CD14-positive monocyte (primary cell): ENCODE data around the gene AP2B1. TPM values are rescaled to one million over a fixed set of nuclear protein-coding genes. Genes with fewer than 3 reads are reported as not detected.

Experiments used
- DNase-seq, 3 donors: peaks; one replicate each; pipeline ENCODE4 v3.0.0-alpha.2; 2011 to 2022
- H2AFZ ChIP-seq: 2 replicates; pipeline ENCODE4 v1.6.0; 2012; ENCODE audit warnings: mild to moderate bottlenecking, low read depth, low read length, inconsistent platforms; ENCODE audit not compliant: insufficient read depth, poor library complexity, severe bottlenecking
- H3K27ac ChIP-seq, 2 donors: 1 replicate in 1 of 2; 2 replicates in 1 of 2; pipeline ENCODE4 v1.5.1; 2012 to 2013; ENCODE audit warnings: low read length in 2 of 2, control low read depth in 1 of 2, inconsistent platforms in 1 of 2, low read depth in 1 of 2, mild to moderate bottlenecking in 1 of 2
- H3K27me3 ChIP-seq, 2 donors: one replicate each; pipeline versions ENCODE4 v1.6.0 to v1.6.1; 2011 to 2013; ENCODE audit warnings: low read length in 2 of 2; ENCODE audit not compliant: control insufficient read depth in 2 of 2, insufficient read depth in 2 of 2
- H3K36me3 ChIP-seq, 2 donors: replicated peaks in 1 of 2; 1 replicate in 1 of 2; 2 replicates in 1 of 2; pipeline versions ENCODE4 v1.5.1 to v1.6.1; 2012 to 2013; ENCODE audit warnings: low read length in 2 of 2, control low read depth in 1 of 2, inconsistent platforms in 1 of 2, mild to moderate bottlenecking in 1 of 2; ENCODE audit not compliant: insufficient read depth in 2 of 2, control insufficient read depth in 1 of 2
- H3K4me1 ChIP-seq, 2 donors: 1 replicate in 1 of 2; 2 replicates in 1 of 2; pipeline versions ENCODE4 v1.5.1 to v1.6.1; 2012 to 2013; ENCODE audit warnings: low read length in 2 of 2, control low read depth in 1 of 2, inconsistent platforms in 1 of 2, mild to moderate bottlenecking in 1 of 2, moderate library complexity in 1 of 2; ENCODE audit not compliant: insufficient read depth in 2 of 2, control insufficient read depth in 1 of 2
- H3K4me2 ChIP-seq: replicated peaks from 2 replicates; pipeline ENCODE3; 2012; ENCODE audit warnings: low read length, moderate library complexity, mild to moderate bottlenecking; ENCODE audit not compliant: poor library complexity, severe bottlenecking; ENCODE audit errors: extremely low read depth
- H3K4me3 ChIP-seq, 3 experiments: fragments of 200-600 bp in 1 of 3; sonication (generic) in 1 of 3; replicated peaks in 1 of 3; 1 replicate in 2 of 3; 2 replicates in 1 of 3; pipeline ENCODE4 v1.5.1; 2011 to 2013; ENCODE audit warnings: low read length in 3 of 3, mild to moderate bottlenecking in 3 of 3, control low read depth in 2 of 3, low read depth in 2 of 3, inconsistent platforms in 1 of 3, moderate library complexity in 1 of 3
- H3K79me2 ChIP-seq: 2 replicates; pipeline ENCODE4 v1.6.0; 2012; ENCODE audit warnings: mild to moderate bottlenecking, control low read depth, inconsistent platforms, low read length, moderate library complexity; ENCODE audit not compliant: insufficient read depth
- H3K9ac ChIP-seq: 2 replicates; pipeline ENCODE4 v1.6.0; 2017; ENCODE audit warnings: low read length, mild to moderate bottlenecking; ENCODE audit not compliant: insufficient read depth, poor library complexity, severe bottlenecking
- H3K9me3 ChIP-seq, 2 donors: replicated peaks in 1 of 2; 1 replicate in 1 of 2; 2 replicates in 1 of 2; pipeline versions ENCODE4 v1.5.1 to v1.6.1; 2012 to 2013; ENCODE audit warnings: low read length in 2 of 2, control low read depth in 1 of 2; ENCODE audit not compliant: control insufficient read depth in 1 of 2, insufficient read depth in 1 of 2
- H4K20me1 ChIP-seq: 2 replicates; pipeline ENCODE4 v1.6.0; 2012; ENCODE audit warnings: mild to moderate bottlenecking, low read length, control low read depth, moderate library complexity; ENCODE audit not compliant: insufficient read depth
- H3K27ac Mint-ChIP-seq, 7 donors: one replicate each; pipeline ENCODE4 v1.8.0; 2020; ENCODE audit warnings: mild to moderate bottlenecking in 7 of 7, mixed read lengths in 7 of 7, moderate library complexity in 6 of 7, inconsistent platforms in 2 of 7
- H3K27me3 Mint-ChIP-seq, 3 donors: one replicate each; pipeline ENCODE4 v1.8.0; 2021 to 2022; ENCODE audit warnings: low read depth in 3 of 3, mild to moderate bottlenecking in 3 of 3, mixed read lengths in 3 of 3, moderate library complexity in 3 of 3, inconsistent platforms in 1 of 3
- H3K36me3 Mint-ChIP-seq, 2 donors: one replicate each; pipeline ENCODE4 v1.8.0; 2020; ENCODE audit warnings: mixed read lengths in 2 of 2, inconsistent platforms in 1 of 2, mild to moderate bottlenecking in 1 of 2
- H3K4me1 Mint-ChIP-seq: one replicate; pipeline ENCODE4 v1.8.0; 2020; ENCODE audit warnings: mild to moderate bottlenecking, mixed read lengths
- H3K4me3 Mint-ChIP-seq, 2 donors: one replicate each; pipeline ENCODE4 v1.8.0; 2020; ENCODE audit warnings: mild to moderate bottlenecking in 2 of 2, mixed read lengths in 2 of 2, moderate library complexity in 1 of 2
- H3K9me3 Mint-ChIP-seq, 7 donors: one replicate each; pipeline ENCODE4 v1.8.0; 2020 to 2022; ENCODE audit warnings: mixed read lengths in 7 of 7, mild to moderate bottlenecking in 6 of 7, moderate library complexity in 6 of 7, inconsistent platforms in 2 of 7
- WGBS: methylation state at CpG from one replicate; pipeline ENCODE4 v1.1.5; 2013; ENCODE audit warnings: missing lambda C conversion rate; ENCODE audit not compliant: insufficient coverage; 5-methylcytosine and 5-hydroxymethylcytosine counted together
- intact Hi-C, 2 donors: fragments of 100-400 bp; cut with micrococcal nuclease; formaldehyde crosslinking; loops; one replicate each; pipeline versions ENCODE4 v1.15.0 to v1.15.1; 2023
- polyA plus RNA-seq, 3 donors: library from polyadenylated mRNA; depleted of rRNA in 1 of 3; unstranded in 2 of 3; stranded (reverse) in 1 of 3; fragments of 300-500 nt in 2 of 3; fragments of >200 nt in 1 of 3; fragmentation: Illumina TruSeq in 2 of 3; gene quantifications; 1 replicate in 2 of 3; 2 replicates in 1 of 3; pipeline ENCODE4 v1.2.3, GENCODE V29; 2012 to 2021
- TF ChIP-seq, protein P1 (sequence below): fragments of 200-600 bp; IDR thresholded peaks from one replicate; pipeline ENCODE4 v1.8.0; 2022; ENCODE audit warnings: antibody characterized with exemption, mild to moderate bottlenecking

Gene AP2B1
- polyA plus RNA-seq, 3 donors: 28.7 to 44.2 (median 29.4) TPM

DNA sequence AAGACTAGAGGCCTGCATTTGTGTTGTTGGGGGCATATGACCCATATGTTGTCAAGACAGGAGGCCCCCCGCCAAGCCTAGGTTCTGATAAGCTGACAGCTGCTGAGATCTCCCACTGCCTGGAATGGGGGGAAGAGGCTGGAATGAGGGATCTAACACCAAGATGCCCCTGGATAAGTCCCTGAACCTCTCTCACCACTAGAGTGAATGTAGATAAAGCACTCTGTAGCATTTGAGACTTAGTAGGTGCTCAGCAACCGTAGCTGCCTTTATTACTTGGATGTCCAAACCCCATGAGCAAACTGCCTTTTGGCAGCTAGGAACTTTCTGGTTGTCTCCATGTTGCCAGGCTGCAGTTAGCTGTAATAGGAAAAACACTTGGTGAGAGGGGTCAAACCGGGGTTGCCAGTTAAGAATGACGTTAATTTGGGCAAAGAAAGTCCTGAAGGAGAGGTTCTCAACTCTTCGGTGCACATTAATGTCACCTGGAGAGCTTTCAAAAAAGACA, 139.9 kb downstream of the AP2B1 start:
- H3K4me2 ChIP-seq: no peak overlapping the region
- no peak overlapping the region for H3K27ac ChIP-seq
- no peaks in the 10 kb centered on the region for H3K9me3 ChIP-seq
- H3K36me3 ChIP-seq: peaks cover 51 to 64% of the 10 kb centered on the region in 2 donors
- no peak for DNase-seq
- peaks cover 3 to 11% of the 10 kb centered on the region in 2 donors for H3K27me3 ChIP-seq
- no peak overlapping the region for H3K9ac ChIP-seq
- TF ChIP-seq, protein P1, sequence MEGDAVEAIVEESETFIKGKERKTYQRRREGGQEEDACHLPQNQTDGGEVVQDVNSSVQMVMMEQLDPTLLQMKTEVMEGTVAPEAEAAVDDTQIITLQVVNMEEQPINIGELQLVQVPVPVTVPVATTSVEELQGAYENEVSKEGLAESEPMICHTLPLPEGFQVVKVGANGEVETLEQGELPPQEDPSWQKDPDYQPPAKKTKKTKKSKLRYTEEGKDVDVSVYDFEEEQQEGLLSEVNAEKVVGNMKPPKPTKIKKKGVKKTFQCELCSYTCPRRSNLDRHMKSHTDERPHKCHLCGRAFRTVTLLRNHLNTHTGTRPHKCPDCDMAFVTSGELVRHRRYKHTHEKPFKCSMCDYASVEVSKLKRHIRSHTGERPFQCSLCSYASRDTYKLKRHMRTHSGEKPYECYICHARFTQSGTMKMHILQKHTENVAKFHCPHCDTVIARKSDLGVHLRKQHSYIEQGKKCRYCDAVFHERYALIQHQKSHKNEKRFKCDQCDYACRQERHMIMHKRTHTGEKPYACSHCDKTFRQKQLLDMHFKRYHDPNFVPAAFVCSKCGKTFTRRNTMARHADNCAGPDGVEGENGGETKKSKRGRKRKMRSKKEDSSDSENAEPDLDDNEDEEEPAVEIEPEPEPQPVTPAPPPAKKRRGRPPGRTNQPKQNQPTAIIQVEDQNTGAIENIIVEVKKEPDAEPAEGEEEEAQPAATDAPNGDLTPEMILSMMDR: no peak
- H4K20me1 ChIP-seq: no peaks in the 10 kb centered on the region
- Mint-ChIP-seq H3K4me3 (no peak overlapping the region), H3K27ac (no peak overlapping the region), H3K36me3 (peaks cover 61 to 63% of the 10 kb centered on the region in 2 donors), H3K9me3 (peaks cover 0 to 3% (median 0%) of the 10 kb centered on the region in 7 donors), H3K27me3 (peaks cover 12 to 19% (median 15%) of the 10 kb centered on the region in 3 donors), H3K4me1 (peaks cover 11% of the 10 kb centered on the region)
- H3K79me2 ChIP-seq: no peaks in the 10 kb centered on the region
- intact Hi-C loops: no loop called here
- peaks cover 4 to 7% of the 10 kb centered on the region in 2 donors for H3K4me1 ChIP-seq
- no peak overlapping the region for H2AFZ ChIP-seq
- 97% methylated on average over 3 of the region's 5 CpGs for WGBS
- H3K4me3 ChIP-seq: no peak overlapping the region

DNA sequence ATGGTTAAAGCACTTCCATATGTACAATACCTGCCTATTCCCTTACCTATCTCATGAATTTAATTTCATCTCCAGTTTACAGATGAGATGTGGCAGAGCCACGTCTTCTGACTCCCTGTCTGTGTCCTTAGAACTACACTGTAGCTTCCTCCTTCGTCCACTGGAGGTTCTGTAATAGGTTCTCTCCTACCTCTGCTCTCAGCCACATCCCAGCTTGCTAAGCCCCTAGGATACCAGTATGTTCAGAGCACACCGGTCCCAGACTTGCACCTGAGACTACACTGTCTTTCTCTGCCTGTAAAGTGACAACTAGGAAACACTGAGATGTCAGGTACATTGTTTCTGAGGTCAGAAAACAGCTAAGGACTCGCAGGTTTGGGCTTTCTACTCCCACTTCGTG, 140.5 kb downstream of the AP2B1 start:
- Mint-ChIP-seq H3K27ac (peak overlapping the region in 1 of 7 donors; percentile 0), H3K4me1 (peaks cover 11% of the 10 kb centered on the region), H3K4me3 (no peak overlapping the region), H3K27me3 (peaks cover 18 to 25% (median 21%) of the 10 kb centered on the region in 3 donors), H3K36me3 (peaks cover 58 to 61% of the 10 kb centered on the region in 2 donors), H3K9me3 (peaks cover 0 to 3% (median 0%) of the 10 kb centered on the region in 7 donors)
- H3K36me3 ChIP-seq: peaks cover 46 to 61% of the 10 kb centered on the region in 2 donors
- H2AFZ ChIP-seq: no peak overlapping the region
- TF ChIP-seq, protein P1: no peak
- H3K9me3 ChIP-seq: no peaks in the 10 kb centered on the region
- H3K9ac ChIP-seq: no peak overlapping the region
- H3K27ac ChIP-seq: no peak overlapping the region
- no peak overlapping the region for H3K4me3 ChIP-seq
- peaks cover 4 to 7% of the 10 kb centered on the region in 2 donors for H3K4me1 ChIP-seq
- no peak overlapping the region for H3K4me2 ChIP-seq
- H3K79me2 ChIP-seq: no peaks in the 10 kb centered on the region
- WGBS: 91% methylated on average over 4 of the region's 5 CpGs
- no peaks in the 10 kb centered on the region for H4K20me1 ChIP-seq
- H3K27me3 ChIP-seq: peaks cover 3 to 18% of the 10 kb centered on the region in 2 donors
- intact Hi-C loops: no loop called here
- no peak for DNase-seq
